RWPE1 (cell line): ENCODE results near the gene RPS5.

ENCODE experiments used
- CTCF ChIA-PET: fragments of 350-600 bp; sonication (Branson Sonifier 250); formaldehyde crosslinking; extraction: SDS; loops from one replicate; lab custom pipeline; 2021; lab: Yijun Ruan, JAX
- POLR2A ChIA-PET: fragments of 400-600 bp; formaldehyde crosslinking; extraction: SDS; loops from one replicate; lab custom pipeline; 2020; ENCODE audit warnings: antibody characterized with exemption; ENCODE audit not compliant: low non-redundant PET; lab: Yijun Ruan, JAX
- DNase-seq: peaks from one replicate; pipeline ENCODE4 v3.0.0; 2012; ENCODE audit warnings: low spot score
- H3K27ac ChIP-seq: fragments of 450-650 bp; 2 replicates; pipeline ENCODE4 v1.5.1; 2017
- CTCF ChIP-seq: fragments of 450-650 bp; conservative IDR thresholded peaks from 2 replicates; pipeline ENCODE4 v1.5.1; 2017; ENCODE audit warnings: low read depth, mild to moderate bottlenecking

RPS5 gene

GRCh38 chr19:58352760-58353671, 34.1 kb upstream of the RPS5 start, which contains the start of gene A1BG:
Gene A1BG, minus strand, starts transcription at chr19:58353492. Its CDS starts 55 bp downstream, at chr19:58353437.
- ChIA-PET CTCF (no interaction called here), POLR2A (interaction anchor here (0.6 kb wide), 1 partner anchor 10 kb away, joined by 4 read pairs; no protein-coding TSS in a partner anchor)
- no peak for TF ChIP-seq CTCF
- DNase-seq: no peak
- H3K27ac ChIP-seq: no peak within 1 kb of the TSS

GRCh38 chr19:58353717-58354477, 33.2 kb upstream of the RPS5 start:
- no peak for TF ChIP-seq CTCF
- POLR2A ChIA-PET: no interaction called here
- CTCF ChIA-PET: interaction anchor here (0.6 kb wide), 1 partner anchor 345 kb away, joined by 3 read pairs; no protein-coding TSS in a partner anchor
- no peak overlapping the region for H3K27ac ChIP-seq
- DNase-seq: no peak

GRCh38 chr19:58354478-58355030, 32.5 kb upstream of the RPS5 start:
- POLR2A ChIA-PET: no interaction called here
- no peak for DNase-seq
- TF ChIP-seq CTCF: no peak
- no peak overlapping the region; the same call in 1 of the 2 replicates for H3K27ac ChIP-seq
- CTCF ChIA-PET: no interaction called here

- TF ChIP-seq CTCF: no peak
- no peak for DNase-seq
- H3K27ac ChIP-seq: no peak overlapping the region
- CTCF ChIA-PET: no interaction called here
- POLR2A ChIA-PET: interaction anchor here (0.6 kb wide), 1 partner anchor 165 kb away, joined by 3 read pairs; no protein-coding TSS in a partner anchor
Measured at GRCh38 chr19:58355215-58355796, 31.8 kb upstream of the RPS5 start.

GRCh38 chr19:58355908-58356765, 30.9 kb upstream of the RPS5 start:
- TF ChIP-seq CTCF: no peak
- POLR2A ChIA-PET: interaction anchor here (0.6 kb wide), 1 partner anchor 164 kb away, joined by 3 read pairs; no protein-coding TSS in a partner anchor
- no peak overlapping the region for H3K27ac ChIP-seq
- CTCF ChIA-PET: no interaction called here
- no peak for DNase-seq
